Prostate gland (tissue), 2 donors: Measurements from ENCODE around the gene CSKMT.

Experiments
- CTCF ChIP-seq, 4 experiments: fragments of 200-600 bp in 2 of 4; fragments of 450-650 bp in 2 of 4; sonication (generic) in 2 of 4; IDR thresholded peaks; 1 replicate in 3 of 4; 2 replicates in 1 of 4; pipeline ENCODE4 v1.5.1; 2016 to 2019; ENCODE audit warnings: antibody characterized with exemption in 4 of 4, mild to moderate bottlenecking in 2 of 4, moderate library complexity in 2 of 4
- POLR2A ChIP-seq: fragments of 450-650 bp; IDR thresholded peaks from one replicate; pipeline ENCODE4 v1.6.1; 2016; ENCODE audit warnings: antibody characterized with exemption, mild to moderate bottlenecking
- POLR2AphosphoS5 ChIP-seq: sonication (generic); formaldehyde crosslinking; IDR thresholded peaks from one replicate; pipeline ENCODE4 v1.6.1; 2017; ENCODE audit warnings: antibody characterized with exemption

GRCh38 chr11:62676698-62677097 is 11.6 kb downstream of the CSKMT start:
- TF ChIP-seq CTCF (IDR thresholded peaks at IDR 0.05) (no peak), POLR2A (no peak), POLR2AphosphoS5 (no peak)
